GM21786 (cell line): Measurements from ENCODE around the gene APP.

Experiments
- ATAC-seq: cut with Tn5 transposase; IDR thresholded peaks from one replicate; pipeline ENCODE4 v1.9.1; 2021; ENCODE audit not compliant: unreplicated experiment

Gene APP

DNA sequence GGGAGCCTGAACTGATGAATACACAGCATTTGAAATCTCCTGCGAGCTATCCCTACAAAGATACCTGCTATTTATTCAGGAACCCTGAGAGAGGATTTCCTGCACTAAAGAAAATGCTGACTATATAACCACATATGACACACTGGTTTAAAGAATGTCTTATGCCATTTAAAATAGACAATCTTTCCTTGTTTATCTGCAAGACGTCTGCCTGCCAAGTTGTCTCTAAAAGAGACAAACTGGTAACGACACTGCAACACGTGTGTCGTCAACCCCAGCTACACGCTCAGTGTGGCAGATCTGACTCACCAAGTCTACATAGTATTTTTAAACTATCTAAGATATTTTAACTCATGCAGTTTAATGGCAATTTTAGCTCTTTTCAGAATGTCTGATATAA lies 42.7 kb downstream of the APP start:
- ATAC-seq, result no peak

DNA sequence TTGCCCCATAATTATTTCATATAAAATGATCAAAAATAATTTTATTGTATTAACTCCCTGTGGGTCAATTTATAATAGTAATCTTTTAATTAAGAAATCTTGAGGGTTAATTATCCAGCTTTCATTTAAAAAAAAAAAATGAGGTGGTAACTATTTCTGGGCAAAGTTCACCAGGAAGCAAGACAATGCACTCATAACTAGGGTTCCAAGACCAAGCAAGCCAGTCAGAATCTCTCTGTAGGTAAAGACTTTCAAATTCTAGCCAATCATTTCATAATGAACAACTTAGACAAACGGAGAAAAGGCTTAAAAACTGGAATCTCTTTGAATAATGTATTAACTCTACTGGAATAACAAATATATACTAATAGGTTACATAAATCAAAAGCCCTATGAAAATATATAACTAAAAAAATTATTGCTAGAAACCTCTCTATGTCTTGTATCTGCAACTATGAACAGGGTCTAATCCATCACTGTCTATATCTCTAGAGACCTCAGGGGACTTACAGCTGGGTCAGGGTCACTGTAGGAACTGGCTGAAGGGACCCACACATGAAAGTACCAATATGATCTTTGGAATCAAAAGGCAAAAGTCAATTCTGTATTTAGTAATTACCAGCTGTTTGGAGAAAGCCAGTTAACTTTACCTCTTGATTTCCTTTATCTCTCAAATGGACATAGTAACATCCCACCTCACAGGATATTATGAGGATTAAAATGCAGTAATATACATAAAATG lies 43.3 kb downstream of the APP start:
- no peak for ATAC-seq

DNA sequence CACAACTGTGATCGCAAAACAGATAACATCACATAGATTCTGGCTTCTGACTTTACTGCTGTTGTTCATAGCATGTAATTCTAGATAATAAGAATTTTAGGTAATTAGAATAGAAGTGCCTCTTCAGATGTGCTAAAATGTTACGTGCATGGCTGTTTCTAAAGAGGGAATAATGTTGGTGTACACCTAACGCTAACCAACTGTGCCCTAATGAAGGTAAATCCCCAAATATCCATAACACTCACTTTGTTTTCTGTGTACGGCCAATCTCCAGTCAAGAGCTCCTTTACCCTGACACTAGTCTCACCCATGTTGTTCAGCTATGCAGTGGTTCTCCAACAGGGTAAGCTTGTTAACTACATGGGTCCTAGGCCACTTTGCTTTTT lies 44.4 kb downstream of the APP start:
- ATAC-seq, result no peak

DNA sequence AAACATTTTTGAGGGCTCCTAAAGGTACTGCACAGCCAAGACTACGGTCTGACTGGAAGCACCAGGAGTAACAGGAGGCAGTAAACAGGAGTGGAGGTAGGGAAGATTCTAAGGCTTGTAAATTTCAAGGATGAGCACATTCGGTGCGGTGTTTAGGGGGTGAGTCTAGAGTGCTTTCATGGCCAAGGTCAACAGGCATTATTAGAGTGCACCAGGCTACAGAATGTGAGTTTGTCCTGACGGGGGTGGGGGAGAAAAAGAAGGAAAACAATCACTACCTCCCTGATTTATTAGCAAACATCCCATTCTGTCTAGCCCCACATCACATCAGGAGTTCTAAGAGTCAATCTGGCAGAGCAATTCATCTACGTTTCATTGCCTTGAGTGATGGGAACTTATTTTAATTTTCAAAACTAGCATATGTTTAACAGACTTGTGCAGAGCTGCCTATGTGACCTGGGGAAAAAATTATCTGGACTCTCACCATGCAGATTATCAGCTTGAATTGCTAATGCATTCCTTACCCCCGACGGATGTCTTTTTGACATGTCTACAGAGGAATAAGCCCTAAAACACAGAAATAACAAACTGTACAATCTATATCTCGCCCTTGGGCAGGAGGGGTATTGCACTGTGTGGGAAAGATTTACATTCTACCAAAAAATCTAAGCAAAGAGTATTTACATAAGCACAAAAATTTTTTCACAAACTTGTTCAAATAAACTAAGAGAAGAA lies 45.0 kb downstream of the APP start:
- ATAC-seq, result no peak

DNA sequence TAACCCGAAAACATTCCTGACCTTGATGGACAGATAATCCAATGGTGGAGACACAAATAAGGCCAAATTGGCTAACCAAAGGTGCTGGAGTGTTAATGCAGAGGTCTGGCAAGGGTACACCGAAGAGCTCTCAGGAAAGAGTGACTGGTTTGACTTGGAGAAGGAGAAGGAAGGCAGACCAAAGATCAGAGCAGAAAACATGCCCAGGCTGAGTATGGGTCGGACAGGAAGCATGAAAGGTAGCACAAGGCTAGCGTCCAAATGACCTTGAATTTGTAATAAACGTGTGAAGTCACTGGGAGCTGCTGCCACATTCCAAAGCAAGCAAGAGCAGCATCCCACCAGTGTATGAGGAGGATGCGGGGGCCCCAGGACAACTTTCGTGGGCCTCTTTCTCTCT lies 45.7 kb downstream of the APP start:
- ATAC-seq, result no peak

DNA sequence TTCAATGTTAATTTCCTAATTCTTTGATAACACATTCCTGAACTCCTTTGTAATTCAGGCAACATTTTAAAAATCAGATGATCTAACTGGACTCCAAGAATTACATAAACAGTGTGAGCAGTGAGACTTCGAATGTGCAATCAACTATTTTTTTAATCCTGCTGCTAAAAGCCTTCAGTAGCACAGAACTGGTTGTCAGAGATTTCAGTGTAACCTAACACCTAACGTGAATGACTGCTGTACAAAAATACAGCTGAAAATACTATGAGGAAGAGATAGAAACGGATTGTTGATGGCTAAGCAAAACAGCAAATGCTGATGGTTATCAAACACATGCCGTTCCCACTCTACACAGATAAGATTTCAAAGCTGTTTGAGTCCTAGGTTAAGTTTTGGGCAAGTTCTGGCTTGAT lies 46.1 kb downstream of the APP start:
- ATAC-seq, result no peak

DNA sequence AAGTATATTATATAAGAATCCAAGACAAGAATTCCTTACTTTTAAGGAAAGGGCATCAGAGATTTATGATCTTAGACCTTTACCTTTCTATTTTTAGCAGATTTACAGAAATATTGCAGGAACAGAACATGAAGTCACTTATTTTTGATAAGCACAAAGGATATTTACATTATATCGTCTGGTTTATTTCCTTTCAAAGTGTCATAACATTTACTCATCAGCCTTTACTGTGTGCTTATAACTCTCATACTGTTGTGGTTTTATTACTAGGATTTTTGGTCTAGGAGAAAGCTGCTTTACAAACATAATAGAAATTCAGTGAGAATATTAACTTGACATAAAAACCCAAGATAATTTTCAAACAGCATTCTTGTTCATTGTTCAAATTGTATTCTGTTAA lies 47.6 kb downstream of the APP start:
- ATAC-seq, result no peak

DNA sequence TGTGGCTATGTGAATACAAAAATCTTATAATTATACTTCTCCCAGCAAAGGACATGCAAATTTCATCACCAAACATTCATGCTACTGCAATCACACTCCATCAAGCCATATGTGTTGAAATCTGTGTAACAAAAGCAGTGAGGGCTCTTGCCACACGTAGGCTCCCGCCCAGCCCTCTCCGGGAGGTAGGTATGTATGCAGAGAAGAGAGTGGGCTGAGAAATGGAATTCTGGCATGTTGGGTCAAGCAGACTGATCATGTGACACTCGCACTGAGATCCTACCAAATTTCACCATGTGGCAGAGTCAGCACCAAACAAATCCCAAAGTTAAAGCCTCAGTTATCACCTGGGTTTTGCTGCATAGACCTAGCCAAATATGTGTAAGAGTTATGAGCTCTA lies 49.7 kb downstream of the APP start:
- no peak for ATAC-seq

DNA sequence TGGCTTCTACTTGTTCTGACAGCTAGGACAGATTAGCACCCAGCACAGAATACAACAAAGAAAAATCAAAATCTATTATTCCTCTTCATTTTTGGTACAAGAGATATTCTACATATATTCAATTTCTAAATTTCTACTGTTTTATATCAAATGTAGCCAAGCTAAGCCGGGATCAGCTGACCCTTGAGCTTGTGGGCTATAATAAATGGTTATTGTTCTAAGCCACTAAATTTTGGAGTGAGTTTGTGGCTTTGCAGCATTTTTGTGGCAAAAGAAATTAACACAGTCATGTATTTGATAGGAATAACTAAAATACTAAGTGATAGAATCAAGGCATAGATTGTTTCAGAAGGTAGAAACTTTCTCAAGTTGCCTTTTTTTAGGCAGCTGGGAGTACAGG lies 50.7 kb downstream of the APP start:
- ATAC-seq, result no peak

DNA sequence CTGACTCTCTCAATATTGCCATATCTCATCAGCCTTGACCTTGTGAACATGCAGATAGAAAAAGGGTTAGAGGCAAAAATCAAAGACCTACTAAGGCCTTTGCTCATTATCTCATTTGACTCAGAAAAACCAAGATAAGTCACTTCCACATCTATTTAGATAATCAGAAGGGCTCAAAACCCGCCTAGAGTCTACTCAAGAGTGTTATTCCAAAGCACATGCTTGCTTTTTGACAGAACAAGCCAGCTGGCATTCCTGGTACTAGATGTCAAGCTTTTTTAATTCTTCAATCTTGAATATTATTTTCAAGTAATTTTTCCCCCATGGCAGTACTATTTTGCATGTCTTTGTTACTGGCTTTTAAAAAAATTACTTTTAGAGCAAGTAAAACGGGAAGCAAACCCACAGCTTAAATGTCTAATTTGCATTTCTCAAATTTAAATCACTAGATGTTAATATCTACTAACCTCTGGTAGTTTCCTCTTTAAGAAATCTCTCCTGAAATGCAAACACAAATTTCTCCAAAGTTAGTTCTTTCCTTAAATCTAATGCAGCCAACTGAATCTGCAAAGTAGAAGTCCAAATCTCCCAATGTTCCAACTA lies 51.5 kb downstream of the APP start:
- ATAC-seq, result no peak

DNA sequence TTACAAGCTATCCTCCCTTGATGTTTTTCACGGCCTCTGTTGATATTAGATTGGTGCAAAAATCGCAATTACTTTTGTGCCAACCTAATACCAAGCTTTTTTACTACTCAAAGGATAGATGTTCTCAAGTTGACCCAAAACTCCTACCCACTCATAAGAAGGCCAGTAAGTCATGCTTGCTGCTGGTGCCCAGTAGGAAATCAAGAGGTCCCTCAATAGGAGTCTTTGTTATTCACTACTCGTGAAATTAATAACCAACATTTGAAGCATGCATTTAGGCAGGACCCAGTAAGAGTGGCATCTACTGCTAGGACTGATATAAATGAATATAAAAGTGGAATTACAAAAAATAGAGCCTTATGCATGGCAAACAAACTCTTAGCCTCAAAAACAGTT lies 52.6 kb downstream of the APP start:
- no peak for ATAC-seq

DNA sequence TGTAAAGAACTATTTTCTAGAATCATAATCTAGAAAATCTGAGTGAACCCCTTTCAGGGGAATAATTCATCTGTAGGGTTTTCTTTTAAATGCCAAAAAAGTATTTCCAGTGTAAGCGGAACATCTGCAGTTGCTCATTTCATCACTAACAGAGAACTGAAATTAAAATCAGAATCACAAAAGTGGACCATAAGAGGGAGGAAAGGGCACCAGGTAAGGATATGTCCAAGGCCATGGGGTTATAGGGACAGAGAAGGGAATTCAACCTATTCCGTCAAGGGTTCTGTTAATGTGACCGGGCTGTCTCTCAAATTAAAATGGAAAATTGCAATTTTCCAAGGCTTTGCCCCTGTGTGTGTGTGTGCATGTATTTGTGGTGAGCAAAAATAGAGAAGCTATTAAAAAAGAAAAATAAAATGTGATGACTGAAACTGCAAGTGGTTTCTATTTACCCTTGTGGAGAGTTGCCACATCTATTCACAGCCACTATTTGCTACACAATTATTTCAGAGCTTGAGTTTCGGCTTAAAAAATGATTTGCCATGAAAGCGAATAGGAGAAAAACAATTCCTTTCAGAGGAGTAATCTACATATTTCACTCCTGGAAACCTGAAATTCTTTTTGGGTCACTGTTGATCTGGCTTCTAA lies 53.1 kb downstream of the APP start:
- ATAC-seq, result no peak

DNA sequence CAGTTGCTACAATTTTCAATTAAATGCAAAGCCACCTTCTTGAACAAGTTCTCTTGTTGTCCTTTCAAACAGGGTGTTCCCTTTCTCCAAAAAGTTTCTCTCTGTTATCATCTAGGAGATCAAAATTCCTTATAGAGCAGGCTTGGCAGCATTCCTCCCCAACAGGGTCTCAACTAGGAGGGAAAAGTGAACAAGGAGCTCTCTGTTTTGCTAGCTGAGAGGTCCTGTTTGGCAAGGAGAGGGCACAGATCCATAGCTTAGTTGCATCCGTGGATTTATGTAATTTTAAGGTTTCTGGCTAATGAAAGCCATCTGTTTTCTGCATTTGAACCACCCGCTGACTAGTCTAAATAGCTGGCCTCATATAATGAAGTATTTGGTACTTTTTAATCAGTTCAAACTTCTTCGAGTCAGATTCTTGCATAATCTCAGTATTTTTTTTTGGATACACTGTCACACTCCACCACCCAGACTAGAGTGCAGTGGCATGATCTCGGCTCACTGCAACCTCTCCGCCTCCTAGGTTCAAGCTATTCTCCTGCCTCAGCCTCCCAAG lies 54.0 kb downstream of the APP start:
- ATAC-seq, result no peak

DNA sequence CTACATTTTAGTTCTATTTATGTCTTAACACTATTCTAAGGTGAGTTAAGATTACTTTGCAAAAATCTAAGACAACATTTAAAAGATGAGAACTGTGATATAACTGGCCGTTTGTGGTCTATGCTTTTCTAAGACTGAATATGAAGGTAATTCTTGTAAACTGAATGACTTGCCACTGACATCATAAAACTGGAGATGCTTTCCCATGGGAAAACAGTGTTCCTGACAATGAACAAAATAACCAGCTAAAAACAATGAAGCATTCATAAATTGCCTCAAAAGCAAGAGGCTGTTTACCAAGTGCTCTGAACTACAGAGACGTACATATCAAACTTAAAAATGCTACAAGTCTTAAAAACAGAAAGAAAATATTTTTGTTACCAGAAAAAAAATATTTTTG lies 54.7 kb downstream of the APP start:
- no peak for ATAC-seq

DNA sequence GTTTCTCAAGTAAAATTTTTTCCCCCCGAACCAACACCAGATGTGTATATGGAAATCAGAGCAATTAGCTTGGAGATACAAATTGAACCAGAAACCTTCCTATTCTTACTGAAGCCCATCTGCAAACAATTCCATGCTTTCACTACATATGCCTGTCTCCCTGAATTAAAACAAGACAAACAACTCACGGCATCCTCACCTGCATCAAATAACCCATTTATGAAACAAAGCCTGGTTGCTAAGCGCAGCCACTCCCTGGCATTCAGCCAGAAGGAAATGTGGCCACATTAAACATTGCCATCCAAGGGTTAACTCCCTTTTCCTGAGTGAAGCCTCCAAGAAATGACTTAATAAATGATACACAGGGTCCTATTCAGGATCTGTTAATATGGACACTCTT lies 55.3 kb downstream of the APP start:
- no peak for ATAC-seq

DNA sequence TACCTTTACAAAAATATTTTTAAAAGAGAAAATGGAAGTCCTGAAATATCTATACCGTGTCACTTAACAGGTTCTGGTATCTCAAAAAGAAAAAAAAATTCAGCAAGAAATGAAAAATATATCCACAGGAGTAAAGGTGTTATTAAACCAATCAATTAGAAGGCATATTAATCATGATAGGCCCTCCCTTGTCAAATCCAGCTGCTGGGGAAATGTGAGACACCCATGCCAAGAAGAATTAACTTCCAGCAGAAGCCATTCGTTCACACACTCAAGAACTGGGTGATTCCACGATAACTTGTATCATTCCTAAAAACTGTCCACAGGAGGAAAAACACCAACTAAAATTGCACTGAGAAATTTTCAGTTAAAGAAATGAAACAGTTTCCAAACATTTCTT lies 57.6 kb downstream of the APP start:
- no peak for ATAC-seq

DNA sequence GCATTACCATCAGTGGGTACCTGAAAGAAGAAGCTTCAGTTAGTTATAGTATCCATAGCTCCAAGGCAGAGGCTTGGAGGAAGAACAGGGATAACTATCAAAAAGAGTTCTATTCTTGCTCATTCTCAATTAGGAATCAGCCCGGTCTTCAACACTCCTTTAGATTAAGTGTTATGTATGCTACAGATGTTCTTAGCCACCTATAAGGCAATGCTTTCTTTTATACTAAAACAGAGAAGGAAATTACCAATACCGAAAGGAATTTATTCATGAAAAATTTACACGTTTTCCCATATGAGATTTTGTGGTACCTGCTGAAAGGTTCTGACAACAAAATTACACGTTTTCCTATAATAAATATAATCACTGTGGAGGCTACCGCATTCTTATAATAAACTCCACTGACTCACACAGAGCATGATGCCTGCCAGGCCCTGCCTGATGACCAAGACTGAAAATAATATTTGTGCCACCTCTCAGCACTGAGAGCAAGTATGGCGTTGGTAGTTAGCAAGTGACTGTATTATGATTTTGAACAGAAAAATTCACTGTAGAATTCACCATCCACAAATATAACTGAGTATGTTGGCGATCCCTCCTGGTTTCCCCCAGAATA lies 58.3 kb downstream of the APP start:
- ATAC-seq, result no peak

DNA sequence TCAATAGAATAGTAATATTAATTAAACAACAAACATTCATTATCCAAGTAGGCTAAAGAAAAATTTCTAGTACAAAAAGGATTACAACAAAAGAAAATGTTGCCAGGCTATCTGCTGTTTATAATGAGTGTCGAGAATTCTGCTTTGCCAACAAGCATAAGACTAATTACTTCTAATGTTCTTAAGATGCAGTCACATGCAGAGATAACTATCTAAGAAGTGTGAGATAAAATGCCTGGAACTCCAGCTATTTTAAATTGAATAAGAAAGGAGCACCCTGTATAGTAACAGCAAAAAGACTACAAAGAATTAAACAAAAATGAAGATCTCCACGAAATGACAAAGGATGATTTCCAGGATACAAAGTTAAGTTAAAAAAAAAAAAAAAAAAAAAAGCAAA lies 59.9 kb downstream of the APP start:
- ATAC-seq, result no peak

DNA sequence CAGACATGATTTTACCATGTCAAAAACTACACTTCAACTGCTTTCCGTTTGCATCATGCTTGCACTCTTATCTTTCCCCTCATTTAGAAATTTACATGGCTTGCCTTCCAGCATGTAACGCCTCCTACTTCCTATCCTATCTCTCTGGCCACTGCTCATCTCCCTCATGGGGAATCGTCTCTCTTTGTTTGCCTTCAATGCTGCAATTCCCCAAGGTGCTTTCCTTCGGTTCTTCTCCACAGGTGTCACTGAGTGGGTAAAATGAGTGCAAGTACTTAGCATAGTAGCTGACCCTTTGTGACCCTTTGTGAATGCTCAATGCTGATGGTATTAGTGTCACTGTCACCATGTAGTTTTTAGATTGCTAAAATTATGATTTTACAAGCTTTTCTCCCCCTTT lies 63.1 kb downstream of the APP start:
- no peak for ATAC-seq

DNA sequence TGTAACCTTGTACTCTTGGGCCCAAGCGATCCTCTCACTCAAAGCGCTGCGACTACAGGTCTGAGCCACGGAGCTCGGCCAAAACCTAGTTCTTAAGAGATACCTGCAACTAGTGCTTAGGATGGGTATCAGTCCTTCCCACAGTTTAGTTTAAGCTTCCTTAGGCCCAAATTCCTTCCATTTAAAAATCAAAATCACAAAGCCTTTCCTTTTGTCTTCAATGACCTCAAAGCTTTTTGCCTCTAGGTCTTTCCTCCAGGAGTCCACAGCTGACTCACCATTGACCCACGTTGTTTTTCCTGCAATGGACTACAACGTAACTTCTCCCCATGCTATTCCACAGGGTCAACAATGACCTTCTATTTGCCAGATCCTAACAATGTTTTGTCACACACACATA lies 64.0 kb downstream of the APP start:
- ATAC-seq, result no peak

DNA sequence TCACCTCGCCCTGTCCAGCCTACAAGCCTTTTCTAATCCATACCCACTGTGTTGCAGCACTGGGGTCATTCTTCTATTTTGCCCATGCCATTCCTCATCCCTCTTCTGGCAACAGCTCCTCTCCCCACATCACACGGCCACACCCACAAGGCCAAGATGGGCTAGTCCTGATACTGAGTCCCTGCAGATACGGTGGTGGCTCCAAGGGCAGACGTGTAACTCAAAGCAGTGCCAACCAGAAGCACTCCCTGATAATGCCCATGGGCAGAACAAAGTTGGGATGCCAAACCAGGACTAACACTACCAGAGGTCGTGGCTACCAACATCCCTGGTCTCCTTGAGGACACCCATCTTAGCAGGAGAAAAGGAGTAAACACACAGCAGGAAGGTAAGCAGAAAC lies 64.8 kb downstream of the APP start:
- no peak for ATAC-seq
